HG03457 (cell line): ENCODE data around the gene IKZF5.

Source experiments
- ATAC-seq: cut with Tn5 transposase; IDR thresholded peaks from one replicate; pipeline ENCODE4 v1.9.1; 2021; ENCODE audit warnings: moderate number of reproducible peaks; ENCODE audit not compliant: unreplicated experiment

The IKZF5 gene

GRCh38 chr10:123017421-123018165, 9.0 kb upstream of the IKZF5 start:
- ATAC-seq, result no peak

GRCh38 chr10:123016228-123016627, 7.6 kb upstream of the IKZF5 start:
- no peak for ATAC-seq

GRCh38 chr10:123014772-123015171, 6.2 kb upstream of the IKZF5 start:
- ATAC-seq, result no peak

GRCh38 chr10:123013456-123014419, 5.1 kb upstream of the IKZF5 start:
- no peak for ATAC-seq

GRCh38 chr10:123011987-123012386, 3.4 kb upstream of the IKZF5 start:
- ATAC-seq, result no peak

- ATAC-seq, result peak; percentile 20
These were observed 668 bp upstream of the IKZF5 start for GRCh38 chr10:123009105-123009820.

GRCh38 chr10:123007558-123008354, 839 bp downstream of the IKZF5 start:
- ATAC-seq, result no peak

GRCh38 chr10:123004298-123004697, 4.3 kb downstream of the IKZF5 start:
- no peak for ATAC-seq

- ATAC-seq, result no peak
These were observed 7.2 kb downstream of the IKZF5 start for GRCh38 chr10:123001370-123001769.

GRCh38 chr10:123000155-123000554, 8.4 kb downstream of the IKZF5 start:
- ATAC-seq, result no peak

- no peak for ATAC-seq
These were observed 9.2 kb downstream of the IKZF5 start for GRCh38 chr10:122999347-122999746.

GRCh38 chr10:122998934-122999333, 9.7 kb downstream of the IKZF5 start:
- ATAC-seq, result no peak

- ATAC-seq, result no peak
These were observed 10.2 kb downstream of the IKZF5 start for GRCh38 chr10:122998360-122998917.

GRCh38 chr10:122997864-122998263, 10.7 kb downstream of the IKZF5 start:
- ATAC-seq, result no peak

- ATAC-seq, result no peak
These were observed 12.7 kb downstream of the IKZF5 start for GRCh38 chr10:122995936-122996335.

- no peak for ATAC-seq
These were observed 14.7 kb downstream of the IKZF5 start for GRCh38 chr10:122993797-122994336.

GRCh38 chr10:122992031-122992585, 16.5 kb downstream of the IKZF5 start:
- no peak for ATAC-seq

- no peak for ATAC-seq
These were observed 18.3 kb downstream of the IKZF5 start for GRCh38 chr10:122990278-122990677.

- ATAC-seq, result no peak
These were observed 20.1 kb downstream of the IKZF5 start for GRCh38 chr10:122988501-122988900.

- no peak for ATAC-seq
These were observed 22.3 kb downstream of the IKZF5 start for GRCh38 chr10:122986335-122986734.
